Duodenal mucosa (tissue), 2 donors: ENCODE data around the gene TBC1D24.
A peak's percentile ranks its signal among the peaks of the same experiment; 100 is the strongest.

ENCODE experiments used
- H3K27ac ChIP-seq: one replicate; pipeline ENCODE4 v1.7.0; 2013; ENCODE audit warnings: low read depth, low read length
- H3K27me3 ChIP-seq, 2 donors: one replicate each; pipeline ENCODE4 v1.7.0; 2013; ENCODE audit warnings: low read length in 2 of 2, control low read depth in 1 of 2; ENCODE audit not compliant: insufficient read depth in 2 of 2, control insufficient read depth in 1 of 2
- H3K36me3 ChIP-seq, 2 donors: one replicate each; pipeline ENCODE4 v1.7.0; 2013; ENCODE audit warnings: low read length in 2 of 2, control low read depth in 1 of 2; ENCODE audit not compliant: insufficient read depth in 2 of 2, control insufficient read depth in 1 of 2
- H3K4me1 ChIP-seq, 2 donors: one replicate each; pipeline ENCODE4 v1.7.0; 2013; ENCODE audit warnings: low read length in 2 of 2, control low read depth in 1 of 2; ENCODE audit not compliant: insufficient read depth in 2 of 2, control insufficient read depth in 1 of 2
- H3K4me3 ChIP-seq, 2 donors: one replicate each; pipeline ENCODE4 v1.7.0; 2013; ENCODE audit warnings: low read length in 2 of 2, low read depth in 1 of 2
- H3K9ac ChIP-seq, 2 donors: one replicate each; pipeline ENCODE4 v1.7.0; 2013; ENCODE audit warnings: low read length in 2 of 2, low read depth in 1 of 2
- H3K9me3 ChIP-seq, 2 donors: one replicate each; pipeline ENCODE4 v1.7.0; 2013; ENCODE audit warnings: low read length in 2 of 2, control low read depth in 1 of 2; ENCODE audit not compliant: control insufficient read depth in 1 of 2

Gene TBC1D24

GRCh38 chr16:2450535-2450934 lies 24.4 kb upstream of the TBC1D24 start:
- Histone ChIP-seq H3K4me1 (no peaks in the 10 kb centered on the region), H3K27me3 (no peaks in the 10 kb centered on the region), H3K4me3 (no peak overlapping the region), H3K9me3 (no peaks in the 10 kb centered on the region), H3K27ac (no peak overlapping the region), H3K36me3 (peaks cover 11 to 60% of the 10 kb centered on the region in 2 donors), H3K9ac (no peak overlapping the region)

GRCh38 chr16:2450975-2451381 lies 23.9 kb upstream of the TBC1D24 start:
- H3K4me1 ChIP-seq: no peaks in the 10 kb centered on the region
- H3K27ac ChIP-seq: no peak overlapping the region
- H3K27me3 ChIP-seq: no peaks in the 10 kb centered on the region
- no peak overlapping the region for H3K9ac ChIP-seq
- H3K4me3 ChIP-seq: no peak overlapping the region
- peaks cover 11 to 62% of the 10 kb centered on the region in 2 donors for H3K36me3 ChIP-seq
- no peaks in the 10 kb centered on the region for H3K9me3 ChIP-seq

- H3K36me3 ChIP-seq: peaks cover 11 to 63% of the 10 kb centered on the region in 2 donors
- H3K4me1 ChIP-seq: no peaks in the 10 kb centered on the region
- no peak overlapping the region for H3K4me3 ChIP-seq
- no peak overlapping the region for H3K9ac ChIP-seq
- no peaks in the 10 kb centered on the region for H3K27me3 ChIP-seq
- H3K27ac ChIP-seq: no peak overlapping the region
- H3K9me3 ChIP-seq: no peaks in the 10 kb centered on the region
Measured at GRCh38 chr16:2451851-2452320, 23.0 kb upstream of the TBC1D24 start.

GRCh38 chr16:2452650-2453049 lies 22.3 kb upstream of the TBC1D24 start:
- H3K36me3 ChIP-seq: peaks cover 11 to 67% of the 10 kb centered on the region in 2 donors
- H3K27ac ChIP-seq: no peak overlapping the region
- no peak overlapping the region for H3K9ac ChIP-seq

GRCh38 chr16:2455081-2455845 lies 19.7 kb upstream of the TBC1D24 start:
- no peak overlapping the region for H3K9ac ChIP-seq
- no peaks in the 10 kb centered on the region for H3K27me3 ChIP-seq
- peaks cover 4 to 50% of the 10 kb centered on the region in 2 donors for H3K36me3 ChIP-seq
- H3K4me3 ChIP-seq: no peak overlapping the region
- H3K27ac ChIP-seq: no peak overlapping the region
- H3K4me1 ChIP-seq: peaks cover 0 to 8% of the 10 kb centered on the region in 2 donors
- no peaks in the 10 kb centered on the region for H3K9me3 ChIP-seq

More at GRCh38 chr16:2452650-2453049, 22.3 kb upstream of the TBC1D24 start:
- Histone ChIP-seq H3K4me3 (no peak overlapping the region), H3K9me3 (no peaks in the 10 kb centered on the region), H3K27me3 (no peaks in the 10 kb centered on the region), H3K4me1 (no peaks in the 10 kb centered on the region)

- no peak overlapping the region for H3K9ac ChIP-seq
- H3K27ac ChIP-seq: no peak overlapping the region
- H3K4me3 ChIP-seq: no peak overlapping the region
Measured at GRCh38 chr16:2456551-2457153, 18.3 kb upstream of the TBC1D24 start.

GRCh38 chr16:2457267-2457666 lies 17.7 kb upstream of the TBC1D24 start:
- H3K27me3 ChIP-seq: no peaks in the 10 kb centered on the region
- no peaks in the 10 kb centered on the region for H3K9me3 ChIP-seq
- peaks cover 2 to 42% of the 10 kb centered on the region in 2 donors for H3K36me3 ChIP-seq
- H3K4me1 ChIP-seq: peaks cover 2 to 12% of the 10 kb centered on the region in 2 donors
- no peak overlapping the region for H3K9ac ChIP-seq
- H3K4me3 ChIP-seq: no peak overlapping the region
- H3K27ac ChIP-seq: no peak overlapping the region

More at GRCh38 chr16:2456551-2457153, 18.3 kb upstream of the TBC1D24 start:
- H3K36me3 ChIP-seq: peaks cover 4 to 46% of the 10 kb centered on the region in 2 donors
- H3K9me3 ChIP-seq: no peaks in the 10 kb centered on the region
- no peaks in the 10 kb centered on the region for H3K27me3 ChIP-seq
- H3K4me1 ChIP-seq: peaks cover 2 to 12% of the 10 kb centered on the region in 2 donors

GRCh38 chr16:2457946-2458345 lies 17.0 kb upstream of the TBC1D24 start:
- Histone ChIP-seq H3K36me3 (peaks cover 0 to 38% of the 10 kb centered on the region in 2 donors), H3K9ac (no peak overlapping the region), H3K9me3 (no peaks in the 10 kb centered on the region), H3K27ac (no peak overlapping the region), H3K4me3 (no peak overlapping the region), H3K27me3 (no peaks in the 10 kb centered on the region), H3K4me1 (peaks cover 2 to 12% of the 10 kb centered on the region in 2 donors)

- Histone ChIP-seq H3K9me3 (no peaks in the 10 kb centered on the region), H3K36me3 (peaks cover 0 to 28% of the 10 kb centered on the region in 2 donors), H3K27me3 (no peaks in the 10 kb centered on the region), H3K9ac (peak overlapping the region; percentile 46 to 48), H3K4me3 (peak overlapping the region; percentile 81 to 86), H3K4me1 (peaks cover 2 to 12% of the 10 kb centered on the region in 2 donors), H3K27ac (no peak overlapping the region)
Measured at GRCh38 chr16:2458887-2459646, 15.9 kb upstream of the TBC1D24 start.
